ENCODE data around the gene TBCEL.
A peak's percentile ranks its signal among the peaks of the same experiment; 100 is the strongest.
"Not testable (repeated sequence)": the region's sequence is repeated elsewhere in the genome, so short reads cannot be mapped to it uniquely, and the experiment has no call there.

The TBCEL gene

GRCh38 chr11:121012091-121012490 is 11.8 kb upstream of the TBCEL start:
- H3K36me3 ChIP-seq (replicated peaks; ENCODE audit: insufficient read depth, low read length), result no peaks in the 10 kb centered on the region
- no peaks in the 10 kb centered on the region for H4K20me1 ChIP-seq (ENCODE audit: insufficient read depth, low read length)
- no peak overlapping the region for H3K27ac ChIP-seq (ENCODE audit: low read length)
- no peaks in the 10 kb centered on the region for H3K9me3 ChIP-seq (replicated peaks; ENCODE audit: insufficient read depth, low read length)
- no peaks in the 10 kb centered on the region for H3K9me2 ChIP-seq (replicated peaks; ENCODE audit: insufficient read depth, low read length)
- no peaks in the 10 kb centered on the region for H3F3A ChIP-seq (ENCODE audit: insufficient read depth, low read length)
- H3K4me1 ChIP-seq (ENCODE audit: low read length), result no peaks in the 10 kb centered on the region
- no peaks in the 10 kb centered on the region for H3K27me3 ChIP-seq (replicated peaks; ENCODE audit: insufficient read depth, low read length)
- H3K4me2 ChIP-seq (ENCODE audit: low read depth, low read length), result no peak overlapping the region
- H3K79me2 ChIP-seq (ENCODE audit: low read length), result no peaks in the 10 kb centered on the region
- no peak overlapping the region for H3K9ac ChIP-seq (ENCODE audit: low read length)
- TF ChIP-seq EZH2 (optimal IDR thresholded peaks at IDR 0.05; ENCODE audit: low read depth, low read length), result no peak
- TF ChIP-seq EZH2phosphoT487 (IDR thresholded peaks at IDR 0.05; ENCODE audit: low read length), result no peak
- TF ChIP-seq CTCF (IDR thresholded peaks at IDR 0.05; ENCODE audit: low read length), result no peak
- H2AFZ ChIP-seq (ENCODE audit: low read length), result no peak overlapping the region
- DNase-seq, result no peak
- H3K4me3 ChIP-seq (ENCODE audit: low read length), result no peak overlapping the region

DNA sequence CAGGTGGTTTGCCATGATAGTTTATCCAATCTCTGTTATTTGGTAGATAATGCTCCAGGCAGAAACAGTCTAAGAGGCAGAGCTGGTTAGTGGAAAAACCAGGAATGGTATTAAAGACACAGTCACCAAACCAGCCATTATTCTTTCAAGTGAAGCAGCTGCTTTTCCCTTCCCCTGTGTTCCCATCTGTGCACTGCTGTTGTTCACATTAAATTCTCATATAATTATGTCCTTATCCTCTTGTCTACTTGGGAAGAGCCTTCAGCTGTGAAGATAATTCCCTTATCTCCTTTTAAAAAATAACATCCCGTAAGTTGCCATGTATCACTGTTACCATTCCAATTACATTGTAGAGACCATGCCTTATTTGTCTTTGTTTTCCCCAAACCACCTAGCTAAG is 5.2 kb upstream of the TBCEL start:
- no peak for DNase-seq
- H3K36me3 ChIP-seq (replicated peaks; ENCODE audit: insufficient read depth, low read length), result no peaks in the 10 kb centered on the region
- H3K27ac ChIP-seq (ENCODE audit: low read length), result no peak overlapping the region
- H3K4me1 ChIP-seq (ENCODE audit: low read length), result peaks cover 6% of the 10 kb centered on the region
- H3K9me3 ChIP-seq (replicated peaks; ENCODE audit: insufficient read depth, low read length), result no peaks in the 10 kb centered on the region
- H2AFZ ChIP-seq (ENCODE audit: low read length), result no peak overlapping the region
- TF ChIP-seq CTCF (IDR thresholded peaks at IDR 0.05; ENCODE audit: low read length) (no peak), EZH2phosphoT487 (IDR thresholded peaks at IDR 0.05; ENCODE audit: low read length) (no peak), EZH2 (optimal IDR thresholded peaks at IDR 0.05; ENCODE audit: low read depth, low read length) (no peak)
- H3K79me2 ChIP-seq (ENCODE audit: low read length), result no peaks in the 10 kb centered on the region
- H3K27me3 ChIP-seq (replicated peaks; ENCODE audit: insufficient read depth, low read length), result no peaks in the 10 kb centered on the region
- no peak overlapping the region for H3K4me3 ChIP-seq (ENCODE audit: low read length)
- H4K20me1 ChIP-seq (ENCODE audit: insufficient read depth, low read length), result no peaks in the 10 kb centered on the region
- H3K4me2 ChIP-seq (ENCODE audit: low read depth, low read length), result no peak overlapping the region
- H3K9me2 ChIP-seq (replicated peaks; ENCODE audit: insufficient read depth, low read length), result no peaks in the 10 kb centered on the region
- no peaks in the 10 kb centered on the region for H3F3A ChIP-seq (ENCODE audit: insufficient read depth, low read length)
- no peak overlapping the region for H3K9ac ChIP-seq (ENCODE audit: low read length)

DNA sequence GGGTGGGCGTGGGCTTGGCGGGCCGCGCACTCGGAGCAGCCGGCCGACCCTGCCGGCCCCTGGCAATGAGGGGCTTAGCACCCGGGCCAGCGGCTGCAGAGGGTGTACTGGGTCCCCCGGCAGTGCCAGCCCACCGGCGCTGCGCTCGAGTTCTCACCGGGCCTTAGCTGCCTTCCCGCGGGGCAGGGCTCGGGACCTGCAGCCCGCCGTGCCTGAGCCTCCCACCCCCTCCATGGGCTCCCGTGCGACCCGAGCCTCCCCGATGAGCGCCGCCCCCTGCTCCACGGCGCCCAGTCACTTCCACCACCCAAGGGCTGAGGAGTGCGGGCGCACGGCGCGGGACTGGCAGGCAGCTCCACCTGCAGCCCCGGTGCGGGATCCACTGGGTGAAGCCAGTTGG is 2.2 kb upstream of the TBCEL start:
- Histone ChIP-seq H3K79me2 (ENCODE audit: low read length) (peaks cover 27% of the 10 kb centered on the region), H3K4me1 (ENCODE audit: low read length) (peaks cover 14% of the 10 kb centered on the region)
- H3F3A ChIP-seq (ENCODE audit: insufficient read depth, low read length); DNase-seq; H2AFZ ChIP-seq (ENCODE audit: low read length); H4K20me1 ChIP-seq (ENCODE audit: insufficient read depth, low read length); H3K9ac ChIP-seq (ENCODE audit: low read length); H3K27ac ChIP-seq (ENCODE audit: low read length); H3K36me3 ChIP-seq (replicated peaks; ENCODE audit: insufficient read depth, low read length); H3K27me3 ChIP-seq (replicated peaks; ENCODE audit: insufficient read depth, low read length); H3K4me3 ChIP-seq (ENCODE audit: low read length); H3K9me3 ChIP-seq (replicated peaks; ENCODE audit: insufficient read depth, low read length); H3K9me2 ChIP-seq (replicated peaks; ENCODE audit: insufficient read depth, low read length); H3K4me2 ChIP-seq (ENCODE audit: low read depth, low read length): not testable (repeated sequence)

GRCh38 chr11:121024989-121025388 is 1.1 kb downstream of the TBCEL start:
- Histone ChIP-seq H3K36me3 (replicated peaks; ENCODE audit: insufficient read depth, low read length) (no peaks in the 10 kb centered on the region), H3K27ac (ENCODE audit: low read length) (no peak overlapping the region), H4K20me1 (ENCODE audit: insufficient read depth, low read length) (no peaks in the 10 kb centered on the region), H3K9ac (ENCODE audit: low read length) (peak overlapping the region; percentile 88; the same call in 1 of the 2 replicates), H3K9me2 (replicated peaks; ENCODE audit: insufficient read depth, low read length) (no peaks in the 10 kb centered on the region), H3K9me3 (replicated peaks; ENCODE audit: insufficient read depth, low read length) (no peaks in the 10 kb centered on the region), H3F3A (ENCODE audit: insufficient read depth, low read length) (no peaks in the 10 kb centered on the region), H3K4me3 (ENCODE audit: low read length) (peak overlapping the region; percentile 90), H2AFZ (ENCODE audit: low read length) (no peak overlapping the region), H3K27me3 (replicated peaks; ENCODE audit: insufficient read depth, low read length) (no peaks in the 10 kb centered on the region), H3K79me2 (ENCODE audit: low read length) (peaks cover 40% of the 10 kb centered on the region), H3K4me1 (ENCODE audit: low read length) (peaks cover 14% of the 10 kb centered on the region), H3K4me2 (ENCODE audit: low read depth, low read length) (peak overlapping the region; percentile 91)
- no peak for DNase-seq
- TF ChIP-seq EZH2 (optimal IDR thresholded peaks at IDR 0.05; ENCODE audit: low read depth, low read length), result no peak
- TF ChIP-seq EZH2phosphoT487 (IDR thresholded peaks at IDR 0.05; ENCODE audit: low read length), result no peak
- no peak for TF ChIP-seq CTCF (IDR thresholded peaks at IDR 0.05; ENCODE audit: low read length)
